HAP-1 (cell line): ENCODE data around the gene HEATR5B.
A peak's percentile ranks its signal among the peaks of the same experiment; 100 is the strongest.
"Not testable (repeated sequence)": the region's sequence is repeated elsewhere in the genome, so short reads cannot be mapped to it uniquely, and the experiment has no call there.

Source experiments
- DNase-seq, 2 experiments: peaks; one replicate each; pipeline ENCODE4 v3.0.0-alpha.2; 2016 to 2020; ENCODE audit warnings: low spot score in 2 of 2
- H3K27me3 ChIP-seq: fragments of 250-450 bp; sonication (Bioruptor Pico); 2 replicates; pipeline ENCODE4 v1.5.1; 2020; ENCODE audit warnings: low read depth, mild to moderate bottlenecking, moderate library complexity
- H3K36me3 ChIP-seq: fragments of 250-450 bp; sonication (Bioruptor Pico); replicated peaks from 2 replicates; pipeline ENCODE4 v1.5.1; 2020; ENCODE audit warnings: mild to moderate bottlenecking
- H3K4me1 ChIP-seq: fragments of 250-450 bp; sonication (Bioruptor Pico); 2 replicates; pipeline ENCODE4 v1.5.1; 2020; ENCODE audit warnings: mild to moderate bottlenecking
- H3K4me3 ChIP-seq: fragments of 250-450 bp; sonication (Bioruptor Pico); 2 replicates; pipeline ENCODE4 v1.5.1; 2020; ENCODE audit warnings: mild to moderate bottlenecking, moderate library complexity
- H3K9me3 ChIP-seq: fragments of 250-450 bp; sonication (Bioruptor Pico); 2 replicates; pipeline ENCODE4 v1.5.1; 2020; ENCODE audit warnings: mild to moderate bottlenecking, moderate library complexity
- in situ Hi-C: fragments of 300-500 bp; cut with MboI; formaldehyde crosslinking; loops from 3 replicates; pipeline ENCODE4 v1.14.3; 2020; ENCODE audit warnings: low sequenced_read_pairs, inconsistent platforms, mixed read lengths

Gene HEATR5B

DNA sequence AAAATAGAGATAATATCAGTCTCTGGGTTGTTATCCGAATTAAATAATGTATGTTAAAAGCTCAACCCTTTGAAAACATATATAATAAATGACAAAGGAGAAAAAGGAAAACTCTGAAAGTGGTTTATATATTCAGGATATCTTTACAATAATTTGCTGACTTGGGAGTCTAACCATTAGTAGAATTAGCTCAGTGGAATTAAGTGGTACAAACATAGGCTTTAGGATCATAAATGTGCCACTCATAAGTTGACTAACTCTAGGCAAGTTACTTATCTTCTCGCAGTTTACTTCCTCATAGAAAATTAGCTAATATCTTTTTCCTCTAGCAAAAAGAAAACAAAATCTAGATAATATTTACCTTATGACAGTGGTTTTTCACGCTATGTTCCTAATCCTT, 44.6 kb downstream of the HEATR5B start:
- DNase-seq: no peak
- in situ Hi-C loops: no loop called here
- Histone ChIP-seq H3K4me3 (no peak overlapping the region), H3K27me3 (no peaks in the 10 kb centered on the region), H3K9me3 (no peaks in the 10 kb centered on the region), H3K36me3 (peaks cover 2% of the 10 kb centered on the region; the same call in 1 of the 2 replicates), H3K4me1 (no peaks in the 10 kb centered on the region)

DNA sequence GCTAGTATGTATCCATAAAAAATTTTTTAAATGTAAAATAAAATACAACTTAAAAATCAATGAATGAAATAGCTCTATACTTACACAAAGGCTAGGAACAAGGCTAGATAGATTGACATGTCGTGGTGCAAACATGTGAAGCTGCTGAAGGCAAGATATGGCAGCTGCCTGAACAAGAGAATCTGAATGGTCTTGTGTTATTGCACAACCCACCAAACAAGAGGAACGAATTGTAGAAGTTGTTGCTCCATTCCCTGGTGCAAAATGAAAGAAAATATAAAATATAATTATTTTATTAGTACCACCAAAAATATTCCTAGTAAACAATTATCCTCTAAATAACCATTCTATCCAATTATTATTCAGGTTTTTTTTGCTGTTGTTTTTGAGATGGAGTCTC, 46.4 kb downstream of the HEATR5B start:
- peaks cover 2% of the 10 kb centered on the region; the same call in 1 of the 2 replicates for H3K36me3 ChIP-seq
- H3K9me3 ChIP-seq: no peaks in the 10 kb centered on the region
- no peak for DNase-seq
- in situ Hi-C loops: no loop called here
- no peak overlapping the region for H3K4me3 ChIP-seq
- H3K27me3 ChIP-seq: no peaks in the 10 kb centered on the region
- no peaks in the 10 kb centered on the region for H3K4me1 ChIP-seq

DNA sequence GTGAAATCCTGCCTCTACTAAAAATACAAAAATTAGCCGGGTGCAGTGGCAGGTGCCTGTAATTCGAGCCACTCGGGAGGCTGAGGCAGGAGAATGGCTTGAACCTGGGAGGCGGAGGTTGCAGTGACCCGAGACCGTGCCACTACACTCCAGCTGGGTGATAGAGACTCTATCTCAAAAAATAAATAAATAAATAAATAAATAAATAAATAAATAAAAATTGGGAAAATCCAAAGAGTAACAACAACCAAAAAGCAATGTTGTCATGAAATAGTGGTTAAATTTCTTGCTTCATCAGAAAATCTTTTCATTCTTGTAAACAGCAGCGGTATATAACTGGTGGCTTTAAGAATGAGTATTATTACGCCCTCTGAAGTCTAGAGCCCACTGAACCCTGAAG, 54.4 kb downstream of the HEATR5B start:
- Histone ChIP-seq H3K27me3 (no peaks in the 10 kb centered on the region), H3K36me3 (no peaks in the 10 kb centered on the region), H3K4me3 (no peak overlapping the region), H3K4me1 (no peaks in the 10 kb centered on the region), H3K9me3 (no peaks in the 10 kb centered on the region)
- DNase-seq: no peak
- in situ Hi-C loops: no loop called here

DNA sequence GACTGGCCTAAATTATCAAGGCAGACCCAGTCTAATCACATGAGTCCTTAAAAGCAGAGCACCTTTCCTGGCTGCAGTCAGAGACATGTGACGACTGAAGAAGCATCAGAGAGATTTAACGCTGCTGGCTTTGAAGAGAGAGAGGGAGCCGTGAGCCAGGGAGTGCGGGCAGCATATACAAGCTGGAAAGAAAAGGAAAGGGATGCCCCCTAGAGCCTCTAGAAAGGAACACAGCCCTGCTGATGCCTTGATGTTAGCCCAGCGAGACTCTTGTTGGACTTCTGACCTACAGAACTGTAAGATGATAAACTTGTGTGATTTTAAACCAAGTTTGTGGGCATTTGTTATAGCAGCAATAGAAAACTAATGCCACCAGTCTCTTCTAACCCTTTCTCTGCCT, 58.1 kb downstream of the HEATR5B start:
- DNase-seq: peak; percentile 26 to 33
- Histone ChIP-seq H3K9me3 (no peaks in the 10 kb centered on the region), H3K27me3 (no peaks in the 10 kb centered on the region), H3K4me1 (no peaks in the 10 kb centered on the region), H3K4me3 (no peak overlapping the region), H3K36me3 (no peaks in the 10 kb centered on the region)
- in situ Hi-C loops: no loop called here

DNA sequence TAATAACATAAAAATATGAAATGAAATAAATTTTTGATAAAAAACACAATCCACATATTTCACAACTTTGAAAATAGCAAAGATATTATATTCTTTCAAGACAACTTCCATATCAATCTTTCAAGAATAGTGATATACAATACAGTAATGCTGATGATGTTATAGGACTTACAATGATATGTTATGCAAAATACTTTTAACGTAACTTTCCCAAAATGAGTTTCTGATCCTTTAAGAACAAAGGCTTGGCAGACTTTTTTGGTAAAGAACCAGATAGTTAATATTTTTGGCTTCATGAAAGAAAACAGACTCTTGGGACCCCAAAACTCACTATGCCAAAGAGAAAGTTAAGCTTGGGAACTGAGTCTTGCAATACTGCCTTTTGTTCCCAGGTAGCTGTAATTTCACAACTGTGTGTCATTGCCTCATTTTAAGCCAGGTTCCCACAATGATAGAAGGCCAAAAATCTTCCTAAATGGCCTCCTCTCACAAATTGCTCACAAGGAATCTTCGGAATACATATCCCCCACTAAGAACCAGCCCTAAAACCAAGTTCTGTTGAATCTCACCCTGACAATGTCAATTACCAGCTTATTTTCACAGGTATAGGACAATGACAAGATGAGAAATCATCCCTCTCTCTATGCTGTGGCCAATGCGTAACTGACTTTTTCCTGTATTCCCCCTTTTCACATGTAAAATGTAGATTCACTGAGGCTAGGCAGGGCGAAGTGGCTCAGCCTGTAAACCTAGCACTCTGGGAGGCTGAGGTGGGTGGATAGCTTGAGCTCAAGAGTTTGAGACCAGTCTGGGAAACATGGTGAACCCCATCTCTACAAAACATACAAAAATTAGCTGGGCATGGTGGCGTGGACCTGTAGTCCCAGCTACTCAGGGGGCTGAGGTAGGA, 63.0 kb downstream of the HEATR5B start:
- Histone ChIP-seq H3K36me3 (peaks cover 3% of the 10 kb centered on the region; the same call in 1 of the 2 replicates), H3K4me1 (no peaks in the 10 kb centered on the region), H3K9me3 (no peaks in the 10 kb centered on the region), H3K27me3 (no peaks in the 10 kb centered on the region), H3K4me3 (no peak overlapping the region)
- DNase-seq: no peak
- in situ Hi-C loops: no loop called here

DNA sequence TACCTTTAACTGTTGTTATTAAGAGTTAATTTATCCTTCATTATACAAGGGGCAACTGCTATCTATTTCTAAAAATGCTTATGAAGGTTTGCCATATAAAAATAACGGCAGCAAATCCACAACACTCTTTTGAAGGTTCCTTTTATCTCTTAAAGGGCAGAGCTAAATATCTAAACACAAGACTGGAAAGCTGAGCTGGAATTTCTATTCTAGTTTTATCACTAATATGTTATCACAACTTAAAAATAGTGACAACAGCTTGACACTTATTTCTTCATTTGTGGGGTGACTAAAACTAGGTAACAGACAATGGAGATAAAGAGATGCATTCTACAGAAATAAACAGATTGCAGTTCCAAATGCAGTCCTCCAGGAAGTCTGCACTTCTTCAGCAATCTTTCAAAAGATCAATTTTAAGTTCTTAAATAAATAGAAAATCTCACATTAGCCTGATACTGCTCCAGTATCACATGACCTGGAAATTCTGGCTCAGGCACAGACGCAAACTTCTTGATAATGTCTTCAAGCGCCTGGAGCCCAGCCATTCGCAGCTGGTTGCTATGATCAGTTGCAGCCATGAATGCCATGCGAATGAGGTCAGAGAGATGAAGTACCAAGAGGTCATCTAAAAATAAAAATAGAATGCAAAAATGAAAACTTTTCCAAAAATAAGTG, 63.8 kb downstream of the HEATR5B start:
- in situ Hi-C loops: no loop called here
- no peak for DNase-seq
- H3K4me3 ChIP-seq: no peak overlapping the region

DNA sequence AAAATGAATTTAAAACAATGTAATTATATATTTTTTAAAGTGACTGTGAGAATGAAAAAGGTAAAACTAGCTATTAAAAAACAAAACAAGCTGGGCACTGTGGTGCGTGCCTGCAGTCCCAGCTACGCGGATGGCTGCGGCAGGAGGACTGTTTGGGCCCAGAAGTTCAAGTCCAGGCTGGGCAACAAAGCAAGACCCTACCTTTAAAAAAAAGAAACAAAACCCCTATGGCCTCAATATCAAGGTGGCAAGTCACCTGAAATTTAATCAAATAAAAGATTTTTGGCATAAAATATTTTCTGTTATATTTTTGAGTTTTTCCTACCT, 70.9 kb downstream of the HEATR5B start:
- no peaks in the 10 kb centered on the region for H3K27me3 ChIP-seq
- DNase-seq: no peak
- H3K4me1 ChIP-seq: peaks cover 4% of the 10 kb centered on the region; the same call in 1 of the 2 replicates
- in situ Hi-C loops: no loop called here
- no peak overlapping the region for H3K4me3 ChIP-seq
- no peaks in the 10 kb centered on the region for H3K9me3 ChIP-seq
- H3K36me3 ChIP-seq: peaks cover 8% of the 10 kb centered on the region; the same call in 1 of the 2 replicates

More for the DNA sequence above, 63.8 kb downstream of the HEATR5B start:
- H3K27me3 ChIP-seq: no peaks in the 10 kb centered on the region
- peaks cover 4% of the 10 kb centered on the region; the same call in 1 of the 2 replicates for H3K4me1 ChIP-seq
- H3K36me3 ChIP-seq: peaks cover 3% of the 10 kb centered on the region; the same call in 1 of the 2 replicates
- H3K9me3 ChIP-seq: no peaks in the 10 kb centered on the region

DNA sequence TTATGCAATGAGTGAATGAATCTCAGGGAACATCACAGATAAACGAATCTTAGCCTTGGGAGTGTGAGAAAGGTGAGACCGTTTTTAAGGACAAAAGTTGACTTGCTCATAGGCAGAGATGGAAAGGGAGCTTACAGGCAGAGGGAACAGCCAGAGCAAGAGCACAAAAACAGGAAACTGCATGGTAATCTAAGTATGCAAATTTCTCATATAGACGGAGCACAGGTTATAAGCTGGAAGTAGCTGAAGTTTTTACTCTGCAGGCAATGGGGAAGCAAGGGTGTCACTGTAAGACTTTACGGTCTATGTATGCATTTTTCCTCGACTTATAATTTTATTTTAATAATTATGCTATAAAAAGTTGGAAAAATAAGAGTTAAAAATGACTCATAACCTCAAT, 73.0 kb downstream of the HEATR5B start:
- peaks cover 4% of the 10 kb centered on the region; the same call in 1 of the 2 replicates for H3K4me1 ChIP-seq
- in situ Hi-C loops: no loop called here

DNA sequence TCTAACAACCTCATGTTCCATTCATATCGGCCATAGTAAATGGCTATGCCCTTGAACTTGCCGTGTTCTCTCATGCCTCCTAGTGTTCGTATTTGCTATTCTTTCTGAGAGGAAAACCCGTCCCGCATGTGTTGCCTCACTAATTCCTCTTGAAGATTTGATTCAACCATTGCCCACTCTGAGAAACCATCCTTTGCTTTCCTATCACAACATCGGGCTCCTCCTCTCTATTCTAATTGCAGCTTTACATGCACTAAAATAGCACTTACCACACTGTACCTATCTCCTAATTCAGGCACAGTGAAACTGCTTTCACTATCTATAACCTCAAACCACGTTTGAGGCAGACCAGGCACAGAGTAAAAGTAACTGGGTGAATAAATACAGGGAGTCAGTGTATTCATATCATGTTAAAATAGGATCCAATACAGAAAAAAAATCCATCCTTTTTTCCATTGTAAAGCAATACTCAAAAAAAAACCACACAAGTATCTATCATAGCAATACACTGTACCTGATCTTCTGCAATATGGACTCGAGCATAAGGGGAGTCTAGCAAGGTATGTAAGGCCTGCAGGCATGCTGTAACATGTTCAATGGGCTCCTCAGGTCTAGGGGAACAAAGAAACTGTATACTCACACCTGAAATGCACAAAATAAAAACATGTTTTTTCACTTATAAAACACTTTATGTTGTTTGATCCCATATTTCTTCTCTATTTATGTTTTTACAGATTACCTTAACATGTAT, 78.9 kb downstream of the HEATR5B start:
- Histone ChIP-seq H3K4me1 (no peaks in the 10 kb centered on the region), H3K4me3 (no peak overlapping the region), H3K36me3 (peaks cover 10% of the 10 kb centered on the region), H3K9me3 (no peaks in the 10 kb centered on the region), H3K27me3 (no peaks in the 10 kb centered on the region)
- in situ Hi-C loops: no loop called here
- no peak for DNase-seq

More for the DNA sequence above, 73.0 kb downstream of the HEATR5B start:
- Histone ChIP-seq H3K9me3 (no peaks in the 10 kb centered on the region), H3K27me3 (no peaks in the 10 kb centered on the region), H3K4me3 (no peak overlapping the region), H3K36me3 (peaks cover 6% of the 10 kb centered on the region; the same call in 1 of the 2 replicates)
- DNase-seq: no peak

DNA sequence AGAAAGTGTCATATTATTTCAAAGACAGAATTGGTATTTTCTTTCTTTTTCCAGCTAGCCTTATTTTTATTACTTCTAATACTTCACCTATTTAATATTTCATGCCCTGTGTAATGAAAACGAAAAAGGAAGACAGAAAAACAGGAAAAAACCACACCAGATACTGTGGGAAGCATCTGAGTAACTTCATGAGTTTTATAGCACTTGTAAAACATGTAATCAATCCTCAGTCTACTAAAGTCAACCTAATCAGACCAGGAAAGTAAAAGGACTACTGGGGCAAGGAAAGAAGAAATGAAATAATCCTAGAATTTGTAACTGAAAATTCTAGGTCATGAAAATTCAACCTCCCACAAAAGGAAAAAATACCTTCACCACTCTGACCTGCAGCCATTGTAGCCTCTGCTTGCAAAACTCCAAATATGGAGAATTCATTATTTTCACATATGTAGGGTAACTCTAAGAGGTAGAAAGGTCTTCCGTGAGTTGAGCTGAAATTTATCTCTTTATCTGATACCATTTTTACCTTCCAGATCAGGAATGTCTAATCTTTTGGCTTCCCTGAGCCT, 83.1 kb downstream of the HEATR5B start:
- DNase-seq: no peak
- Histone ChIP-seq H3K4me1 (no peaks in the 10 kb centered on the region), H3K9me3 (no peaks in the 10 kb centered on the region), H3K27me3 (no peaks in the 10 kb centered on the region), H3K4me3 (no peak overlapping the region), H3K36me3 (peaks cover 10% of the 10 kb centered on the region)
- in situ Hi-C loops: no loop called here

DNA sequence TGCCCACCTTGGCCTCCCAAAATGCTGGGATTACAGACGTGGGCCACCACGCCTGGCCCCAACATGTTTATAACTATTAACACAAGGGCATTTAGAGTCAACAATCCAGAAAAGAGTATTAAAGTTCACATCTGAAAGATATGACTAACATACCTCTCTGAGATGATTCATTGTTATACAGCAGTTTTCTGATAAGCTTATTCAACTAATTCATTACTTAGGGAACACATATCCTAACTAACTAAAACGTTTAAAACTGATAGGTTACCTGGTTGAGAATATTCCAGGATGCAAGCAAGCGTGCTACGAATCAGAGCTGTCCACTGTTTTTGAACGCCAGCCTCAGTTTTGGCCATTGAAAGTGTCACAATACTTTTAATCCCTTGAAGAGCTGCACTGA, 83.9 kb downstream of the HEATR5B start:
- Histone ChIP-seq H3K9me3 (no peaks in the 10 kb centered on the region), H3K27me3 (no peaks in the 10 kb centered on the region), H3K4me3 (no peak overlapping the region), H3K36me3 (peaks cover 6% of the 10 kb centered on the region), H3K4me1 (no peaks in the 10 kb centered on the region)
- no peak for DNase-seq
- in situ Hi-C loops: no loop called here

DNA sequence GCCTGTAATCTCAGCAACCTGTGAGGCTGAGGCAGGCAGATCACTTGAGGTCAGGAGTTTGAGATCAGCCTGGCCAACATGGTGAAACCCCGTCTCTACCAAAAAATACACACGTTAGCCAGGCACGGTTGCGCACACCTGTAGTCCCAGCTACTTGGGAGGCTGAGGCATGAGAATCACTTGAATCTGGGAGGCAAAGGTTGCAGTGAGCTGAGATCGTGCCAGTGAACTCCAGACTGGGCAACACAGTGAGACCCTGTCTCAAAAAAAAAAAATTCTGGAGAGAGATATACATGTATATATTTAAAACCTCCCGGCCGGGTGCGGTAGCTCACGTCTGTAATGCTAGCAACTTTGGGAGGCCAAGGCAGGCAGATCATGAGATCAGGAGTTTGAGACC, 84.8 kb downstream of the HEATR5B start:
- H3K9me3 ChIP-seq, in situ Hi-C loops, H3K4me3 ChIP-seq, H3K4me1 ChIP-seq, DNase-seq, H3K36me3 ChIP-seq, H3K27me3 ChIP-seq: not testable (repeated sequence)

DNA sequence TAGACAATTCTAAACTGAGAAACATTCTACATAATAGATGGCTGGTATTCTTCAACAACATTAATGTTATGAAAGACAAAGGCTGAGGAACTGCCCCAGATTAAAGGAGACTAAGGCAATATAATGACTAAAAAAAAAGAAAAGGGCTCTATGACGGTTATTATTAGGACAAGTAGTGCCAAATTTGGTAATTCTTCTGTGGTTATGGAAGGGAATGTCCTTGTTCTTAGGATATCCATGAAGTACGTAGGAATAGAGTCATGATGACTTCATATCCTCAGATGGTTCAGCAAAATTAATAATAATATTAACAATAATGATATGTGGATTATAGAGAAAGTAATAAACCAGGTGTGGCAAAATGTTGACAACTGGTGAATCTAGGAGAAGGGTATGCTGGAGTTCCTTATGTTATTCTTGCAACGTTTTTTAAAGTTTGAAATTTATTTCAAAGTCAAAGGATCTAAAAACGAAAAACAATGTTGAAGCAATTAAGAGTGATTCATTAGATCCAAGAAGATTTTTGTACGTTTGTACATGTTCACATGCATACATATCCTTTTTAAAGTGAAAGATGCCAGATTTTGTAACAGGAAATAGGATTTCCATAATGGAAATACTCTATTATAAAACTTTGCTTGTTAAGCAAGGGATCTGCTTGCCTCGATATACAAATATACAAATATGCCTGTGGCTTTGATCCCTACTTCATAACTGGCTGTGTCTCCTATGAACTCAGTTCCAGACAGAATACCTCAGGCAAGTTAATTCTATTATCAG, 90.1 kb downstream of the HEATR5B start:
- Histone ChIP-seq H3K4me1 (no peaks in the 10 kb centered on the region), H3K27me3 (no peaks in the 10 kb centered on the region), H3K4me3 (no peak overlapping the region), H3K36me3 (peaks cover 4% of the 10 kb centered on the region), H3K9me3 (no peaks in the 10 kb centered on the region)
- in situ Hi-C loops: no loop called here
- DNase-seq: no peak
